ENCODE measurements around the gene TCERG1L.
"Not testable (repeated sequence)": the region's sequence is repeated elsewhere in the genome, so short reads cannot be mapped to it uniquely, and the experiment has no call there.

TCERG1L gene

GRCh38 chr10:131248376-131249165 is 63.0 kb downstream of the TCERG1L start:
- no peak for DNase-seq

DNA sequence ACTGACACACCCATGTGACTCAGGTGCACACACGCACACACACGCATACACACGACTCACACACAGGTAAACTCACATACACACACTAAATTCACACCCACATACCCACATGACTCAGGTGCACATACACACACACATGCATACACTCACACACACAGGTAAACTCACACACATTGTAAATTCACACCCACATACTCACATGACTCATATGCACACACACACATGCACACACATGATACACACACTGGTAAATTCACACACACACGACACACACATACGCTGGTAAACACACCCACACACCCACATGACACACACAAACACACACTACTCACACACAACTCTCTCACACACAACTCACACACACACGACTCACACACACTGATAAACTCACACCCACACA is 63.6 kb downstream of the TCERG1L start:
- DNase-seq: no peak

GRCh38 chr10:131246775-131247174 is 64.7 kb downstream of the TCERG1L start:
- DNase-seq: no peak

DNA sequence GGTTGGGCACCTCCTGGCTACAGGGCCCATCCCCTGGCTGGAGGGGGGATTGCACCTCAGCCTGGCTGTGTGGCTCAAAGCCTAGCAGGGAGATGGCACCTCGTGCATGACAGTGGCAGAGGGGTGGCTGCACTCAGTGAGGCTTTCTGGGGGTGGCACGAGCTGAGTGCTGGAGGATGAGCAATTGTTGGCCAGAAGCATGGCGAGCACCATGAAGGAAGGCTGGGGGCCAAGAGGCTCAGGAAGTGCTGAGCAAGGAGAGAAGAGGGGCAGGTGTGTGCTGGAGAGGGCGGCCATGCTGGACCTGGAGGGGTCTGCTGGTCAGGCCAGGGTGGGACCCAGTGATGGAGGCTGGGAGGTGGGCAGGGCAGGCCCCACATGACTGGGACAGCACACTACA is 65.4 kb downstream of the TCERG1L start:
- no peak for DNase-seq

DNA sequence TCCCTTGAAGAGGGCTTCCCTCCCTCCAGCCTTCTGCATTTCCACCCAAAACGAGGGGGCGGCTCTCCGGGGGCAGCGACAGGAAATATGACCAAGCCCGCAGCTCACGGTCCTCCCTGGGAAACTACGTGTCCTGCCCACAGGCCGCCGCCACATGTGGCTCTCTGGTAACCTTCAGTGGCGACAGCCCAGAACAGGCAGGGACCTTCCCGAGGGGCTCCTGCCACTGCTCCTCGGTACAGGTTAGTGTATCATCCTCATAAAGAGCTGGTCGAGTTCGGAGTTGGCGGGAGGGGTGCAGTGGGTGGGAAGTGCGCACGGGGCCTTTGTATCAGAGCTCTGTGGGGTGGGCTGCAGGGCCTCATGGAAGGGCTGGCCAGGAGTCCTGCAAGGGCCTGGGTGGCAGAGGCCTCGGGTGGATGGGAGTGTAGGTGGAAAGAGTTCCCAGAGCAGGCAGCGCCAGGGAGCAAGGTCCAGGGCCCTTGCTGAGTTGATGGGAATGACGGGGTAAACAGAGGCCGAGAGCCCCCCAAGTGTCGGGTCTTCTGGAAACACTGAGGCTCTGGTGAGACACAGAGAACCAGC is 66.0 kb downstream of the TCERG1L start:
- no peak for DNase-seq

DNA sequence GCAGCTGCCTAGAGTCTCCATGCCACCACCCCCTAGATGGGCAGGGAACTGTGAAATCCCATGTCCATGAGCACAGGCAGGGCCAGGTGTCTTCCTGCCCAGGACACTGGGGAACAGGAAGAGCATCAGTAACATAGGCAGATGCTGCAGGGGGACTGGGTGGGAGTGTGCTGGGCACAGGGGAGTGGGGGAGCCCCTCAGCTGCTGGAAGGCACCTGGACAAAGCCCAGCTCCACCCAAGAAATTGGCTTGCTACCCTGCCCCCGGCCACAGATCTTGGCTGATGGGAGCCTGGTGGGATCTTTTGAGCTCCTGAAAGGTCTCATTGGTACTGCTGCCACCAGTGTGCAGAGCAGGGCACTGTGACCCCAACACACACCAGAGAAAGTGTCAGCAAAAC is 66.7 kb downstream of the TCERG1L start:
- no peak for DNase-seq

- DNase-seq: no peak
Measured at GRCh38 chr10:131243076-131243475, 68.4 kb downstream of the TCERG1L start.

GRCh38 chr10:131242007-131242406 is 69.5 kb downstream of the TCERG1L start:
- DNase-seq: no peak

- DNase-seq: no peak
Measured at GRCh38 chr10:131240691-131241090, 70.8 kb downstream of the TCERG1L start.

GRCh38 chr10:131239926-131240325 is 71.6 kb downstream of the TCERG1L start:
- DNase-seq: no peak

- no peak for DNase-seq
Measured at GRCh38 chr10:131239450-131239849, 72.1 kb downstream of the TCERG1L start.

DNA sequence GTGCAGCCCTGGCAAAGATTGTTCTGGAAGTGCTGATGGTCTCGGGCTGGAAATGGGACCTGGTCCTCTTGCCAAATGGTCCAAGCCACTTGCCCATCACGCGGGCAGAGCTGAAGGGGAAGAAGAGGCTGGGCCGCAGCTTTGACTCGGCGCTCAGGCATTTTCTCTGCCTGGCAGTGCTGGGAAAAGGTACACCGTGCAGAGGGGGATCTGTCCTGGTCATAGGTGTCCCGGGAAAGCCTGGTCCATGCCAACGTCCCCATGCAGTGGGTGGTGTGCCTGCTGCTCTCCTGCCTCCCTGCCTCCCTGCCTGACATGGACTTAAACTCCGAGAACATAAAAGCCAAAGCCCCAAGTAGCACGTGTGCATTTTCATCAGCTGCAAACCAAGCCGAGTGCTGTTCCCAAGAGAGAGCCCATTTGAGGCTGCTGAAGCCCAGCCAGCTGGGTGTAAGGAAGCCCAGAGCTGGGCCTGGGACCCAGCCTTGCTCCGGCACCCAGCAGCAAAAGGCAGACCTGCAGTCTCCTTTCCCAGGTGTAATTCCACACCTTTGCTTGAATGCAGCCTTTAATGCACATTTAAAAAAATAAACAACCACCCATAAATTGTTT is 72.7 kb downstream of the TCERG1L start:
- DNase-seq: no peak

GRCh38 chr10:131237991-131238651 is 73.4 kb downstream of the TCERG1L start:
- no peak for DNase-seq

DNA sequence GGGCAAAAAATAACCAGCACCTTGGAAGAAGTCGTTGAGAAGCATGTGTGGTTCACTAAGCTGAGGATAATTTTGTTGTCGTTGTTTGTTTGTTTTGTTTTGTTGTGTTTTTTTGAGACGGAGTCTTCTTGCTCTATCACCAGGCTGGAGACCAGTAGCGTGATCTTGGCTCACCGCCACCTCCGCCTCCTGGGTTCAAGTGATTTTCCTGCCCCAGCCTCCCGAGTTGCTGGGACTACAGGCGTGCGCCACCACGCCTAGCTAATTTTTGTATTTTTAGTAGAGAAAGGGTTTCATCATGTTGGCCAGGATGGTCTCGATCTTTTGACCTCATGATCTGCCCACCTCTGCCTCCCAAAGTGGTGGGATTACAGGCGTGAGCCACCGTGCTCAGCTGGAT is 76.9 kb downstream of the TCERG1L start:
- DNase-seq: not testable (repeated sequence)

DNA sequence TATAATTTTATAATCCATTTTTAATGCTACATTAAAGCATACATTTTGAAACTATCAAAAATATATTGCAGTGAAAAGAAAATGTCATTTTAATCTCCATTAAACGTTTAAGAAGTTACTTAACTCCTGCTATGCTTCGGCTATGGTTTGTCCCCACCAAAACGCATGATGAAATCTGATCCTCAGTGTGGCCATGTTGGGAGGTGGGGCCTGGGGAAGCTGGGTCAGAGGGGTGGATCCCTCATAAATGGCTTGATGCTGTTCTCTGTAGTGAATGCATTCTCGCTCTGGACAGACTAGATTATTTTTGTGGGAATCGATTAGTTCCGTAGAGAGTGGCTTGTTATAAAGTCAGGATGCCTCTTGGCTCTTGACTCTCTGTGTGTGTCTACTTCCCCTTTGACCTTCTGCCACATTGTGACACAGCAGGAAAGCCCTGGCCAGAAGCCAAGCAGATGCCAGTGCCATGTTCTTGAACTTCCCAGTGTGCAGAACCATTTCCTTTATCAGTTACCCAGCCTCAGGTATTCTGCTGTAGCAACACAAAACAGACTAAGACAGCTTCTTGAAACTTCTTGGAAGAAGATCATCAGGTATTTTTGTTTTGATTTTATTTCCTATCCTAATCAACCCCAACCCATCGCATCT is 77.8 kb downstream of the TCERG1L start:
- DNase-seq: no peak

DNA sequence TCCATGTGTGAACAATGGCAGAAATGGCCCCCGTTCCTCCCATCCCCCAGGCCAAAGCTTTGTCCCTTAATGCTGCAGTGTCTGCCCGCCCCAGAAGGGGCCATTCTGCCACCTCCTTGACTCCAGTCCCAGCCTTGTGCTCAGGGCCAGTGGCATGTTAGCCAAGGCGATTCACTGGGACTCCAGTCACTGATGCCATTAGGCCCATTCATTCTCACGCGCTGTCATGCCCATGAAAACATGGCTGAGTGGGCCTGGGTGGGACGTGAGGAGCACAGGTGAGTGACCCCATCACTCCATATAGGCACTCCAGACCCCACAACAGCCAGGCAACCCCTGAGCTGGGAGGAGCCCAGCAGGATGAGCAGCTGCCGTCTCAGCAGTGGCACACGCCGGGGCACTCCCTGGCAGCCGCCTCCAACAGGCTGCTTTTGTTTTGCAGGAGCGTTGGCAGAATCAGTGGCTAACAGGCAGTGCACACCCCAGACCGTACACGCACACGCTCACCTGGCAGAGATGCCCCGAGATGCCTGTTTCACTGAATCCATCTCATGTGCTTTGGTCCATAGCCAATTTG is 79.5 kb downstream of the TCERG1L start:
- no peak for DNase-seq

DNA sequence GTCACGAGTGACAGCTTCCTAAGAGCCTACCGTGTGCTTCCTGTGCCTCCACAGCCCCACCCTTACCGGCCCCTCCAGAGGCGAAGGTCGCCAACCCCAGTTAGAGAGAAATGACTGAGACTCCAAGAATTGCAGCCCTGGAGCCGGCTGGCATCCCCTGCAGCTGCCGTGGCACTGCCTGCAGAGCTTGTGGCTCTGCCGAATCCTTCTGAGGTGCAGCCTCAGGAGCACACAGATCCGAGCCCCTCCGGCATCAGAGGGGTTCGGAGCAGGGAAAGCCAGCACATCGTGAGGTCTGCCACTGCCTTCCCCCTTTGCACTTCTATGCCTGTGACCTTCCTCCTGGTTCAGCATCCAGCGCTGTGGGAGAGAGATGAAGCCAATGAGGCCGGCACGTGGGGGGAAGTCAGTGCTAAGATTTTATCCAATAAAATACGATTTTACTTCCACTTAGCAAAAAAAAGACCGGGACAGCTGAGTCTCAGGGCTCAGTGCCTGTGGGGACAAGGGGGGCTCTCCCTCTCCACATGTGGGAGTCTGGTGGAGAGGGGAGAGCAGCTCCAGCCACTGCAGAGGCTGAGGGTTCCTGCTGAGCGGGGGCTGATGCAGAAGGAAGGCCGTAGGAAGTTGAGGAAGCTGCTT is 80.1 kb downstream of the TCERG1L start:
- no peak for DNase-seq

GRCh38 chr10:131230641-131231322 is 80.7 kb downstream of the TCERG1L start:
- DNase-seq: no peak

DNA sequence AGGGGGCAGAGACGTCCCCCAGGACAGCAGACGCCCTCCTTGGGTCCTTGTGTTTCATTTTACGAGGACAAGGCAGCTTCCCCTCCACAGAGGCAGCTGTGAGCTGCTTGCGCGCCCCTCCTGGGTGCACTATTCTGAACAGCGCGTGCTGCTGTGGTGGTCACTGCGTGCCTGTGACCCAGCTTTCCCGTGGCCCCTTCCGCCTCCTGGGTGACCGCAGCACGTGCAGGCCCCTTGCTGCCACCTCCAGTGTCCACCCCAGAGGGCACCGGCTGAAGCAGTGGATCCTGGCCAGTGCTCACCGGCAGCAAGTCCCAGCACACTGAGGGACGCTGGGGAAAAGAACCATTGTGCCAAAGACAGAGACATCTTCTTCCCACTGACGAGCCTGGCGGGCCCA is 81.4 kb downstream of the TCERG1L start:
- DNase-seq: no peak

DNA sequence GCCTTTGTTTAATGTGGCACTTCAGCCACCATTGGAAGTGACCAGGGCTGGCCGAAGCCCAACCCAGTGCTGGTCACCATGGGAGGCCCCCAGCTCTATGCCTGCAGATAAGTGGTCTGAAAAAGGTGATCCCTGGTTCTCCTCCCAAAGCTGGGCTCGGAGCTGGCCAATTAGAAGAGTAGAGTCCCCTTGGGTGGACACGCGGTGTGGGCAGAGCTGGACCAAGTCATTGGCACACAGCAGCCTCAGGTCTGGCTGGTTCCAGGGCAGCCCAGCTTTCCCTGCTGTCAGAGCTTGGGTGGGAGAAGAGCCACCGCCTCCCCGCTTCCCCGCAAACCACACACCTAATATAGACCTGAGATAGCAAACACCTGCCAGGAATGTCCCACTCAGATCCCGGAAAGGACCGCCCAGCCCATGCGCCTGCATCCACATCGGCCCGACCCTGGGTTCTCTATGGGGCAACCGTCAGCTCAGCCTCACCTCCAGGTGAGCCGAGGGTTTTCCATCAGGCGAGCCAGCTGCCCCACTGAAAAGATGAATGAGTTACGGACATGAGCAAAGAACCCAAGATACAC is 84.3 kb downstream of the TCERG1L start:
- no peak for DNase-seq

DNA sequence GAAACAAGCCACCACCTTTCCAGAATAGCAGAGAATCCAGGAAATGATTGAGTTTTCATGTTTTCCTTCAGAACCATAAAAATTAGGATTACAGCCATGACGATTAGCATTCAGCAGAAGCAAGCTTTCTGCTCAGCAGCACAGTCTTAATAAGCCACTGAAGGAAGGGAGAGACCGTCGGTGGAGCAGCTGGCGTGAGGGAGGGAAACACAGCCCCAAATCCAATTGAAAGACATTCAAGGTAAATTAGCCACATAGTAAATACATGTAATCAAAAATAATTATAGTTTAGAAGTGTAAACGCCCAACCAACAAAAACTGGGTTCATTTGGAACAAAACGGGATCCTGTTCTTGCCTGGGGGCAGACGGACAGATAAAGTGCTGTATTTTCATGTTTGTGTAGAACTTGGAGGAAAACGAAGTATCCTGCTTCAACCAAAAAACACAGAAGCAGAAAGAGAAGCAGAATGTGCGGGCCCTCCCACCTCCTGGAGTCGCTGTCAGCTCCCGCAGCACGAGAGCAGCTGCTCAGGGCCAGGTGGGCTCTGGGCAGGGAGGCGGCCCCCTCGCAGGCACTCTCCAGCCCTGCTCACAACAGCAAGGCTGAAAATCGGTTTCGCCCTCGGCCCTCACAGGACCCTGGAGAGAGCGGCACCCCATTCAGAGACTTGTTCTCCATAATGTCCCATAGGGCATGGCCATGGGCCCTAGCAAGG is 84.9 kb downstream of the TCERG1L start:
- peak; percentile 50 for DNase-seq
